Activated CD4-positive, alpha-beta T cell treated with anti-CD3 and anti-CD28 coated beads for 36 hours (primary cell): ENCODE results near the gene PDE10A. TPM values are rescaled to one million over a fixed set of nuclear protein-coding genes. Genes with fewer than 3 reads are reported as not detected.

Experiments
- ATAC-seq: fragments of 200-7000 bp; cut with Tn5 transposase; one replicate; pipeline ENCODE4 v1.10.0; 2021; ENCODE audit warnings: mild to moderate bottlenecking, moderate library complexity
- CTCF ChIA-PET: fragments of 350-600 bp; sonication (Branson Sonifier 250); formaldehyde crosslinking; loops from one replicate; lab custom pipeline; 2021; ENCODE audit warnings: antibody characterized with exemption; lab: Charles Lee
- POLR2A ChIA-PET: fragments of 350-600 bp; sonication (Branson Sonifier 250); formaldehyde crosslinking; loops from one replicate; lab custom pipeline; 2021; ENCODE audit warnings: antibody characterized with exemption, inconsistent platforms; lab: Charles Lee
- DNase-seq: peaks from one replicate; pipeline ENCODE4 v3.0.0-alpha.2; 2020
- H3K27ac Mint-ChIP-seq: one replicate; pipeline ENCODE4 v1.8.0; 2021; ENCODE audit warnings: mixed read lengths
- H3K27me3 Mint-ChIP-seq: one replicate; pipeline ENCODE4 v1.8.0; 2021; ENCODE audit warnings: mixed read lengths
- H3K36me3 Mint-ChIP-seq: one replicate; pipeline ENCODE4 v1.8.0; 2021; ENCODE audit warnings: low read depth, mixed read lengths
- H3K4me1 Mint-ChIP-seq: one replicate; pipeline ENCODE4 v1.8.0; 2021; ENCODE audit warnings: mixed read lengths
- H3K4me3 Mint-ChIP-seq: one replicate; pipeline ENCODE4 v1.8.0; 2021; ENCODE audit warnings: mild to moderate bottlenecking, moderate library complexity, mixed read lengths
- H3K9me3 Mint-ChIP-seq: one replicate; pipeline ENCODE4 v1.8.0; 2021; ENCODE audit warnings: low read depth, mixed read lengths
- intact Hi-C, 2 experiments: fragments of 100-400 bp; cut with DNase I in 1 of 2; cut with micrococcal nuclease in 1 of 2; formaldehyde crosslinking; loops; one replicate each; pipeline versions ENCODE4 v1.14.2 to v1.15.1; 2022 to 2024; cut with DNase I, micrococcal nuclease
- total RNA-seq, 2 experiments: library from RNA; stranded (reverse); gene quantifications; one replicate each; pipeline ENCODE4 v1.2.3, GENCODE V29; 2021

PDE10A gene
- total RNA-seq, 2 experiments from 2014 or later: not detected

GRCh38 chr6:165695722-165696515 lies 32.9 kb upstream of the PDE10A start:
- ChIA-PET POLR2A (no interaction called here), CTCF (no interaction called here)
- H3K27me3 Mint-ChIP-seq: peaks cover 6% of the 10 kb centered on the region
- H3K9me3 Mint-ChIP-seq: no peaks in the 10 kb centered on the region
- no peaks in the 10 kb centered on the region for H3K4me1 Mint-ChIP-seq
- DNase-seq (no peak), ATAC-seq (no peak)
- no peak overlapping the region for H3K27ac Mint-ChIP-seq
- no peaks in the 10 kb centered on the region for H3K36me3 Mint-ChIP-seq
- intact Hi-C loops: no loop called here
- no peak overlapping the region for H3K4me3 Mint-ChIP-seq

GRCh38 chr6:165694296-165694695 lies 31.3 kb upstream of the PDE10A start:
- intact Hi-C loops: no loop called here
- Mint-ChIP-seq H3K4me3 (no peak overlapping the region), H3K36me3 (no peaks in the 10 kb centered on the region), H3K27me3 (peaks cover 6% of the 10 kb centered on the region), H3K9me3 (no peaks in the 10 kb centered on the region), H3K27ac (no peak overlapping the region), H3K4me1 (no peaks in the 10 kb centered on the region)
- POLR2A ChIA-PET: no interaction called here
- no peak for ATAC-seq
- no peak for DNase-seq
- CTCF ChIA-PET: no interaction called here

DNA sequence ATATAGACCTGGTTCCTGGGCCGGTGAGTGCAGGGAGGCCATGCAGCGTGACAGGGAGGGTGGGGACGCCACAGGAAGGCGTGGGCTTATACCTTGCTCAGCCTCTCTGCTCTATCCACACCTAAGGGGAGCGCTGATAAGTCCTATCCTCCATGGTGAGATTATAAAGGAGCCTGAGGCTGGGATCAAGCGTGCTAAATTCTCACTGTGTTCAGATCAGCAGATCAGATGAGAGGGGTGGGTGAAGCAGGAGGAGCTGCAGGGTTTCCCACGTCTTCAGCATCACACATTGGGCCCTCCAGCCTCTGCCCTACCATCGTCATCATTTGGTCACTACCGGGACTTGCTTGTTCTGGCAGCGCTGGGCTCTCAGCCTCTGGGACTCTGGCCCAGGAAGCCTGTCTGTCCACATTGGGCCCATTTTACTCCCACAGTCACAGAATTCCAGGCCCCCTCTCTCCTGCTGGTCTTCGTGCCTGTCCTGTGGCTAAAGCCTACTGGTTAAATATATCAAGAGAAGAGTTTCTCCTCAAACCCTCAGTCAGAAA lies 29.1 kb upstream of the PDE10A start:
- Mint-ChIP-seq H3K4me3 (no peak overlapping the region), H3K27ac (no peak overlapping the region), H3K36me3 (no peaks in the 10 kb centered on the region), H3K27me3 (peaks cover 6% of the 10 kb centered on the region), H3K4me1 (no peaks in the 10 kb centered on the region), H3K9me3 (no peaks in the 10 kb centered on the region)
- CTCF ChIA-PET: no interaction called here
- ATAC-seq (no peak), DNase-seq (no peak)
- POLR2A ChIA-PET: no interaction called here
- intact Hi-C loops: no loop called here

GRCh38 chr6:165689699-165690098 lies 26.7 kb upstream of the PDE10A start:
- no peak for ATAC-seq
- no peaks in the 10 kb centered on the region for H3K36me3 Mint-ChIP-seq
- H3K27ac Mint-ChIP-seq: no peak overlapping the region
- intact Hi-C loops: no loop called here
- H3K27me3 Mint-ChIP-seq: peaks cover 4% of the 10 kb centered on the region
- H3K4me3 Mint-ChIP-seq: no peak overlapping the region
- H3K9me3 Mint-ChIP-seq: no peaks in the 10 kb centered on the region
- ChIA-PET POLR2A (no interaction called here), CTCF (no interaction called here)
- H3K4me1 Mint-ChIP-seq: no peaks in the 10 kb centered on the region
- no peak for DNase-seq

DNA sequence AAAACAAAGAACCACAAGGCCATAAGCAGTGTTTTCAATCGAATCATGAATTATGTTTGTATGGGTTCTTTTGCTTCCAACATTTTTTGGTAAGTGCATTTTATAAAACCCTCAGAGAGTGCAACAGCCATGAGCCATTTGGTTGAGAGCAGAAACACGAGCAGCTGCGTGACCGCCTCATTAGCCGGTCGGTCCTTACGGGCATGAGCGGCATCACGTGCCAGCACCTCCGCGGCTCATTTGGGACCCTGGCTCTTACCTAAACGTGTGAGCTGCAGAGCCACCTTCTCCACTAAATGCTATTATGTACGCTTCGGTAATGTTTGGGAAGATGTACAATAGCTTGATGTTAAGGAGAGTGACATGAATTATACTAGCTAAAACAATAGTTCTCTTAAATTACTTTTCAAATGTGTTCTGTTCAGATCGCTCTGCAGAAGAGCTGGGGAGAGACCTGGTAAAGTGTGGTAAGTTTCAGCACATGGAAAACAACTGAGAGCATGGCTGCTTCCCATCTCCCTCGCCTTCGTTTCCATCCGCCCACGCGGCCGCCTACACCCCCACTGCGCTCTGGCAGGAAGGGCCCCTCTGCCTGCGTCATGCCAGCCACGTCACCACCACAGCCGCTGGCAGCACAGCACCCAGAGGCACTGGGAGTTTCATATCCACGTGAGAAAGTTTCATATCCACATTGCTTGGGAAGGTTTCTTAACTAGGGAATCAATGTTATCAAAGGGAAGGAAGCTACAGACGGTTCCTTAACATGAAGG lies 23.7 kb upstream of the PDE10A start:
- Mint-ChIP-seq H3K27ac (no peak overlapping the region), H3K36me3 (no peaks in the 10 kb centered on the region), H3K4me3 (no peak overlapping the region), H3K9me3 (no peaks in the 10 kb centered on the region), H3K27me3 (peaks cover 6% of the 10 kb centered on the region), H3K4me1 (no peaks in the 10 kb centered on the region)
- ChIA-PET POLR2A (no interaction called here), CTCF (no interaction called here)
- no peak for ATAC-seq
- no peak for DNase-seq
- intact Hi-C loops: no loop called here

- ATAC-seq (no peak), DNase-seq (no peak)
- Mint-ChIP-seq H3K4me1 (no peaks in the 10 kb centered on the region), H3K36me3 (no peaks in the 10 kb centered on the region), H3K9me3 (no peaks in the 10 kb centered on the region), H3K27me3 (peaks cover 4% of the 10 kb centered on the region), H3K4me3 (no peak overlapping the region), H3K27ac (no peak overlapping the region)
- ChIA-PET POLR2A (no interaction called here), CTCF (interaction anchor here (0.6 kb wide), 1 partner anchor 12 kb away, joined by 3 read pairs; no protein-coding TSS in a partner anchor)
- intact Hi-C loops: no loop called here
Measured at GRCh38 chr6:165685302-165685701, 22.3 kb upstream of the PDE10A start.

- H3K27me3 Mint-ChIP-seq: peaks cover 6% of the 10 kb centered on the region
Measured at GRCh38 chr6:165684333-165684732, 21.3 kb upstream of the PDE10A start.

GRCh38 chr6:165680975-165681374 lies 17.9 kb upstream of the PDE10A start:
- H3K4me3 Mint-ChIP-seq: no peak overlapping the region
- intact Hi-C loops: no loop called here
- ChIA-PET CTCF (no interaction called here), POLR2A (no interaction called here)
- DNase-seq (no peak), ATAC-seq (no peak)
- no peaks in the 10 kb centered on the region for H3K36me3 Mint-ChIP-seq
- no peaks in the 10 kb centered on the region for H3K4me1 Mint-ChIP-seq
- peaks cover 4% of the 10 kb centered on the region for H3K9me3 Mint-ChIP-seq
- H3K27me3 Mint-ChIP-seq: peaks cover 6% of the 10 kb centered on the region
- no peak overlapping the region for H3K27ac Mint-ChIP-seq

More at GRCh38 chr6:165684333-165684732, 21.3 kb upstream of the PDE10A start:
- ATAC-seq (no peak), DNase-seq (no peak)
- intact Hi-C loops: no loop called here
- POLR2A ChIA-PET: no interaction called here
- no peaks in the 10 kb centered on the region for H3K4me1 Mint-ChIP-seq
- no peaks in the 10 kb centered on the region for H3K36me3 Mint-ChIP-seq
- H3K9me3 Mint-ChIP-seq: no peaks in the 10 kb centered on the region
- no peak overlapping the region for H3K4me3 Mint-ChIP-seq
- CTCF ChIA-PET: no interaction called here
- no peak overlapping the region for H3K27ac Mint-ChIP-seq

GRCh38 chr6:165679326-165679725 lies 16.3 kb upstream of the PDE10A start:
- intact Hi-C loops: no loop called here
- Mint-ChIP-seq H3K27ac (no peak overlapping the region), H3K4me3 (no peak overlapping the region), H3K27me3 (peaks cover 6% of the 10 kb centered on the region), H3K36me3 (no peaks in the 10 kb centered on the region), H3K9me3 (peaks cover 4% of the 10 kb centered on the region), H3K4me1 (no peaks in the 10 kb centered on the region)
- ChIA-PET CTCF (no interaction called here), POLR2A (no interaction called here)
- ATAC-seq (no peak), DNase-seq (no peak)

DNA sequence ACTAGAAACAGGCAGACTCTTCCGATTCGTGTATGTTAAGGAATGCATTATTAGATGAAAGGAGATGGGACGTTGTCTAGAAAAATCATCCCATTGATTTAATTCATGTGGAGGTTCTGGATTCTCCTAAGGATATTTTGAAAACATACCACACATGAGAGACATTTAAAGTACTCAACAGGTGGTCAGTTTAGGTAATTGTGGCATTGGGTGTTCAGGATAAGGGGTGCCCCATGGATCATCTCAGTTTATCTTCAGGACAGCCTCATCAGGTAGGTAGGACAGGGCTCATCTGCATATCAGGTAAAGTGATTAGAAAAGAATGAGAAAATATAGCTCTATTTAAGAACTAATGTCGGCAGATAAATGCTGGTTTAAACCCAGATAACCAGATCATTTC lies 15.9 kb upstream of the PDE10A start:
- Mint-ChIP-seq H3K4me3 (no peak overlapping the region), H3K4me1 (no peaks in the 10 kb centered on the region), H3K27ac (no peak overlapping the region), H3K36me3 (no peaks in the 10 kb centered on the region), H3K27me3 (peaks cover 4% of the 10 kb centered on the region), H3K9me3 (peaks cover 4% of the 10 kb centered on the region)
- CTCF ChIA-PET: no interaction called here
- ATAC-seq (no peak), DNase-seq (no peak)
- POLR2A ChIA-PET: no interaction called here
- intact Hi-C loops: no loop called here

DNA sequence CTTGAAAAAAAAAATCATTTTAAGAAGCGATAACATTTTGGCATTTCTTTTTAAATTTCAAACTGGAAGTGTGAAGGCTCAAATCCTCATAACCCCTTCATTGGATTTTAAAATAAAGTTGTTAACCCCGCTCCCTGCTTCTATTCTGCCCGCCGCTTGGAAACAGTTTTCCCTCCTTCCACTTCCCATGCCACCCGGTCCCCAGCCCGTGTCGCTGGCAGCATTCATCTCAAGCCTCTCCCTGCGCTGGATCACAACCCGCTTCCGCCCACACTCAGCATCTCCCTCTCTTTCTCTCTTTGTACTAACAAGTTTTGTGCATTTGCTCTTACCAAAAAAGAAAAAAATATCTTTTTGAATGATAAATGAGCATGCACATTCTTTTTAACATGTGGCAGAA lies 15.4 kb upstream of the PDE10A start:
- Mint-ChIP-seq H3K27ac (no peak overlapping the region), H3K36me3 (no peaks in the 10 kb centered on the region), H3K9me3 (peaks cover 4% of the 10 kb centered on the region), H3K4me3 (no peak overlapping the region), H3K27me3 (peaks cover 2% of the 10 kb centered on the region), H3K4me1 (no peaks in the 10 kb centered on the region)
- intact Hi-C loops: no loop called here
- no peak for DNase-seq
- CTCF ChIA-PET: no interaction called here
- POLR2A ChIA-PET: no interaction called here
- ATAC-seq: no peak

- CTCF ChIA-PET: no interaction called here
- Mint-ChIP-seq H3K36me3 (no peaks in the 10 kb centered on the region), H3K4me1 (no peaks in the 10 kb centered on the region), H3K27me3 (peaks cover 2% of the 10 kb centered on the region), H3K4me3 (no peak overlapping the region), H3K9me3 (peaks cover 4% of the 10 kb centered on the region), H3K27ac (no peak overlapping the region)
- POLR2A ChIA-PET: no interaction called here
- ATAC-seq (no peak), DNase-seq (no peak)
- intact Hi-C loops: no loop called here
Measured at GRCh38 chr6:165677091-165677490, 14.1 kb upstream of the PDE10A start.
